DMS79 (cell line): Measurements from ENCODE around the gene MAG.

Experiments
- DNase-seq: peaks from one replicate; lab custom pipeline; 2025; lab: John Stamatoyannopoulos, UW

The MAG gene

GRCh38 chr19:35363001-35363590 is 71.1 kb downstream of the MAG start:
- no peak for DNase-seq
